ENCODE results near the gene GPR160. TPM values are rescaled to one million over a fixed set of nuclear protein-coding genes. Genes with fewer than 3 reads are reported as not detected.

The GPR160 gene
- total and polyA plus RNA-seq, 2 of the 13 experiments (the other 11 are each of a cell fraction or from before 2014, with no cell fraction given) = 12.1 to 23.2 TPM

GRCh38 chr3:169998668-169999131 is 39.1 kb upstream of the GPR160 start (continued):
- TF ChIP-seq POGZ (CRISPR knock-in tag; IDR thresholded peaks at IDR 0.05) = peak; percentile 53; the same call in 1 of the 2 replicates
- TF ChIP-seq, protein P1, sequence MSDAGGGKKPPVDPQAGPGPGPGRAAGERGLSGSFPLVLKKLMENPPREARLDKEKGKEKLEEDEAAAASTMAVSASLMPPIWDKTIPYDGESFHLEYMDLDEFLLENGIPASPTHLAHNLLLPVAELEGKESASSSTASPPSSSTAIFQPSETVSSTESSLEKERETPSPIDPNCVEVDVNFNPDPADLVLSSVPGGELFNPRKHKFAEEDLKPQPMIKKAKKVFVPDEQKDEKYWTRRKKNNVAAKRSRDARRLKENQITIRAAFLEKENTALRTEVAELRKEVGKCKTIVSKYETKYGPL (CRISPR knock-in tag; IDR thresholded peaks at IDR 0.05) = 0 out of 2 replicates have a peak, but pooled peaks have one; percentile 42
- no peak for TF ChIP-seq ZNF484 (CRISPR knock-in tag; IDR thresholded peaks at IDR 0.05; ENCODE audit: borderline replicate concordance, low read depth)
- no peak for TF ChIP-seq ZNF333 (CRISPR knock-in tag; IDR thresholded peaks at IDR 0.05; ENCODE audit: borderline replicate concordance)
- TF ChIP-seq FOSL2 (CRISPR knock-in tag; IDR thresholded peaks at IDR 0.05) = peak; percentile 68
- peak; percentile 48; the same call in 1 of the 2 replicates for TF ChIP-seq KDM1A (CRISPR knock-in tag; IDR thresholded peaks at IDR 0.05)
- peak; percentile 88 for TF ChIP-seq CEBPG (CRISPR knock-in tag; IDR thresholded peaks at IDR 0.05)
- TF ChIP-seq JUN (CRISPR knock-in tag; IDR thresholded peaks at IDR 0.05) = 0 out of 2 replicates have a peak, but pooled peaks have one; percentile 9
- TF ChIP-seq EP300 (IDR thresholded peaks at IDR 0.05; ENCODE audit: low read depth in 2 of 2, low read length in 2 of 2) = 0 out of 4 replicates have a peak, but pooled peaks of 1 of the 2 experiments have one; percentile 36
- TF ChIP-seq EP300 (CRISPR knock-in tag; IDR thresholded peaks at IDR 0.05; ENCODE audit: borderline replicate concordance) = peak; percentile 53; the same call in 1 of the 2 replicates
- TF ChIP-seq ATF4 (CRISPR knock-in tag; IDR thresholded peaks at IDR 0.05) = peak in 1 of 2 experiments; percentile 53; a peak in 2 of 4 replicates
- peak; percentile 24; the same call in 1 of the 2 replicates for TF ChIP-seq FOXA3 (CRISPR knock-in tag; IDR thresholded peaks at IDR 0.05)
- TF ChIP-seq ZNF3 (CRISPR knock-in tag; IDR thresholded peaks at IDR 0.05) = peak; percentile 99
- no peak for TF ChIP-seq HNF1B (CRISPR knock-in tag; IDR thresholded peaks at IDR 0.05)
- peak; percentile 58; the same call in 1 of the 2 replicates for TF ChIP-seq ZNF7 (CRISPR knock-in tag; IDR thresholded peaks at IDR 0.05)
- TF ChIP-seq CBX5 (CRISPR knock-in tag; IDR thresholded peaks at IDR 0.05; ENCODE audit: borderline replicate concordance) = no peak
- 0 out of 2 replicates have a peak, but pooled peaks have one; percentile 34 for TF ChIP-seq ISL2 (CRISPR knock-in tag; IDR thresholded peaks at IDR 0.05)
